Measurements from ENCODE around the gene SLC7A8. TPM values are rescaled to one million over a fixed set of nuclear protein-coding genes. Genes with fewer than 3 reads are reported as not detected.
A peak's percentile ranks its signal among the peaks of the same experiment; 100 is the strongest.

SLC7A8 gene
- total RNA-seq, 2 experiments from 2014 or later, result 4.0 to 11.4 TPM

GRCh38 chr14:23121361-23121771 is 62.1 kb downstream of the SLC7A8 start:
- Histone ChIP-seq H3K9me3 (ENCODE audit: low read length) (no peaks in the 10 kb centered on the region), H3K9me2 (ENCODE audit: insufficient read depth, low read length) (no peaks in the 10 kb centered on the region), H3K4me1 (ENCODE audit: insufficient read depth, low read length, poor library complexity, severe bottlenecking) (peaks cover 38% of the 10 kb centered on the region), H3K4me3 (ENCODE audit: low read depth, low read length, poor library complexity, severe bottlenecking) (peak overlapping the region; percentile 48), H2AFZ (ENCODE audit: low read length) (peak overlapping the region; percentile 85; the same call in 1 of the 2 replicates), H3K4me2 (ENCODE audit: low read length) (peak overlapping the region; percentile 72), H3K36me3 (ENCODE audit: insufficient read depth, low read length) (no peaks in the 10 kb centered on the region), H3K27ac (ENCODE audit: low read depth, low read length, poor library complexity, severe bottlenecking) (peak overlapping the region; percentile 88), H4K20me1 (ENCODE audit: insufficient read depth, low read length) (no peaks in the 10 kb centered on the region), H3K79me2 (ENCODE audit: insufficient read depth, low read depth, low read length) (no peaks in the 10 kb centered on the region)
- peak; percentile 83 for DNase-seq (ENCODE audit: low spot score)
- intact Hi-C loops (cut with micrococcal nuclease; ENCODE audit: unreplicated experiment), result loop anchor here (1.0 to 5.0 kb wide), 4 partner anchors 66 to 261 kb away; partner anchors contain the start of gene HOMEZ
- TF ChIP-seq, protein P1, sequence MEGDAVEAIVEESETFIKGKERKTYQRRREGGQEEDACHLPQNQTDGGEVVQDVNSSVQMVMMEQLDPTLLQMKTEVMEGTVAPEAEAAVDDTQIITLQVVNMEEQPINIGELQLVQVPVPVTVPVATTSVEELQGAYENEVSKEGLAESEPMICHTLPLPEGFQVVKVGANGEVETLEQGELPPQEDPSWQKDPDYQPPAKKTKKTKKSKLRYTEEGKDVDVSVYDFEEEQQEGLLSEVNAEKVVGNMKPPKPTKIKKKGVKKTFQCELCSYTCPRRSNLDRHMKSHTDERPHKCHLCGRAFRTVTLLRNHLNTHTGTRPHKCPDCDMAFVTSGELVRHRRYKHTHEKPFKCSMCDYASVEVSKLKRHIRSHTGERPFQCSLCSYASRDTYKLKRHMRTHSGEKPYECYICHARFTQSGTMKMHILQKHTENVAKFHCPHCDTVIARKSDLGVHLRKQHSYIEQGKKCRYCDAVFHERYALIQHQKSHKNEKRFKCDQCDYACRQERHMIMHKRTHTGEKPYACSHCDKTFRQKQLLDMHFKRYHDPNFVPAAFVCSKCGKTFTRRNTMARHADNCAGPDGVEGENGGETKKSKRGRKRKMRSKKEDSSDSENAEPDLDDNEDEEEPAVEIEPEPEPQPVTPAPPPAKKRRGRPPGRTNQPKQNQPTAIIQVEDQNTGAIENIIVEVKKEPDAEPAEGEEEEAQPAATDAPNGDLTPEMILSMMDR (conservative IDR thresholded peaks at IDR 0.05; ENCODE audit: low read length), result no peak
- TF ChIP-seq EZH2phosphoT487 (IDR thresholded peaks at IDR 0.05; ENCODE audit: borderline replicate concordance, low read depth, low read length), result no peak
- BruUV-seq (replicated peaks), result no TSS peak
- CTCF ChIA-PET (ENCODE audit: unreplicated experiment), result interaction anchor here (0.6 to 3.2 kb wide), 8 partner anchors 8 to 258 kb away, joined by 3 to 69 read pairs (median 6); partner anchors contain the start of genes ACIN1, C14orf119 and SLC7A8
- POLR2A ChIA-PET, result interaction anchor here (0.6 to 5.2 kb wide), 9 partner anchors 11 to 446 kb away, joined by 3 to 68 read pairs (median 3); partner anchors contain the start of genes ACIN1, C14orf119, HOMEZ and SLC7A8

GRCh38 chr14:23120541-23121251 is 62.8 kb downstream of the SLC7A8 start:
- Histone ChIP-seq H3K9me3 (ENCODE audit: low read length) (no peaks in the 10 kb centered on the region), H3K79me2 (ENCODE audit: insufficient read depth, low read depth, low read length) (no peaks in the 10 kb centered on the region), H4K20me1 (ENCODE audit: insufficient read depth, low read length) (no peaks in the 10 kb centered on the region), H3K36me3 (ENCODE audit: insufficient read depth, low read length) (no peaks in the 10 kb centered on the region), H3K9me2 (ENCODE audit: insufficient read depth, low read length) (no peaks in the 10 kb centered on the region), H2AFZ (ENCODE audit: low read length) (peak overlapping the region; percentile 85), H3K4me3 (ENCODE audit: low read depth, low read length, poor library complexity, severe bottlenecking) (peak overlapping the region; percentile 48), H3K27ac (ENCODE audit: low read depth, low read length, poor library complexity, severe bottlenecking) (peak overlapping the region; percentile 88), H3K4me2 (ENCODE audit: low read length) (peak overlapping the region; percentile 72), H3K4me1 (ENCODE audit: insufficient read depth, low read length, poor library complexity, severe bottlenecking) (peaks cover 38% of the 10 kb centered on the region)
- no peak for TF ChIP-seq EZH2phosphoT487 (IDR thresholded peaks at IDR 0.05; ENCODE audit: borderline replicate concordance, low read depth, low read length)
- TF ChIP-seq, protein P1 (conservative IDR thresholded peaks at IDR 0.05; ENCODE audit: low read length), result peak; percentile 100
- no TSS peak for BruUV-seq (replicated peaks)
- ChIA-PET CTCF (ENCODE audit: unreplicated experiment) (interaction anchor here (0.5 to 3.2 kb wide), 14 partner anchors 10 to 259 kb away, joined by 3 to 69 read pairs (median 4); partner anchors contain the start of genes ACIN1, C14orf119, HOMEZ and PABPN1), POLR2A (interaction anchor here (0.6 to 5.2 kb wide), 10 partner anchors 25 to 446 kb away, joined by 3 to 68 read pairs (median 4); partner anchors contain the start of genes ACIN1, C14orf119, HOMEZ and SLC7A8)
- intact Hi-C loops (cut with micrococcal nuclease; ENCODE audit: unreplicated experiment), result loop anchor here (1.0 to 5.0 kb wide), 7 partner anchors 51 to 262 kb away; partner anchors contain the start of genes HOMEZ and SLC7A8
- DNase-seq (ENCODE audit: low spot score), result peak; percentile 91
